Measurements from ENCODE around the gene VSTM4. TPM values are rescaled to one million over a fixed set of nuclear protein-coding genes. Genes with fewer than 3 reads are reported as not detected.

The VSTM4 gene
- total and polyA plus RNA-seq, 2 of the 4 experiments (the other 2 are of a cell fraction) = 2.4 to 2.9 TPM

DNA sequence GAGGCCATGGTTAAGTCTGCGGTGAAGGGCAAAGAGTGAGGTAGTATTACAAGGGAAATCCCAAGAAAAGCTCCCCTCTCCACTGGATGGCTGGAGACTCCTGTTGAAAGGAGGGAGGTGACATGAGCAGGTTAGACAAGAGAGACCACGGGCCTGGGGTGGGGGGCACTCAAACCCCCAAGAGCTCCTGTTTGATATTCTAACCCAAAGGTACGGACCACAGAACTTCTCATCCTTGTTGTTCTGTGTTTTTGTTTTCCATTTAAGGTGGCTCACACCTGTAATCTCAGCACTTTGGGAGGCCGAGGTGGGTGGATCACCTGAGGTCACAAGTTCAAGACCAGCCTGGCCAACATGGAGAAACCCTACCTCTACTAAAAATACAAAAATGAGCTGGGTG lies 11.6 kb downstream of the VSTM4 start:
- H2AFZ ChIP-seq (replicated peaks; ENCODE audit: low read length, poor library complexity) = no peak overlapping the region
- no peak overlapping the region for H4K5ac ChIP-seq (ENCODE audit: low read depth, low read length)
- no peak overlapping the region for H3K4me3 ChIP-seq (ENCODE audit: insufficient read depth, low read depth, low read length)
- H3K9me1 ChIP-seq (ENCODE audit: insufficient read depth, low read length) = peaks cover 6% of the 10 kb centered on the region
- intact Hi-C loops (cut with micrococcal nuclease) = no loop called here
- peaks cover 16% of the 10 kb centered on the region; the same call in 1 of the 2 replicates for H3K36me3 ChIP-seq (ENCODE audit: control insufficient read depth, insufficient read depth, low read length)
- H3K56ac ChIP-seq (ENCODE audit: extremely low read depth, insufficient read depth, low read length) = no peak overlapping the region
- no peak overlapping the region for H3K18ac ChIP-seq (ENCODE audit: low read depth, low read length)
- H2BK120ac ChIP-seq (ENCODE audit: low read depth, low read length) = no peak overlapping the region
- no peaks in the 10 kb centered on the region for H3K9me3 ChIP-seq (ENCODE audit: control insufficient read depth, insufficient read depth, low read length)
- no peak overlapping the region for H4K91ac ChIP-seq (ENCODE audit: insufficient read depth, low read depth, low read length)
- dilution Hi-C loops (cut with HindIII; ENCODE audit: low sequenced_read_pairs, unreplicated experiment) = no loop called here
- H2BK5ac ChIP-seq (ENCODE audit: low read depth, low read length, poor library complexity, severe bottlenecking) = no peak overlapping the region
- ATAC-seq (ENCODE audit: low read depth) (no peak), DNase-seq (no peak)
- H3K23ac ChIP-seq (ENCODE audit: low read depth, low read length) = no peak overlapping the region
- H3K9ac ChIP-seq (ENCODE audit: low read depth, low read length) = no peak overlapping the region
- H3K4me2 ChIP-seq (ENCODE audit: low read depth, low read length) = no peak overlapping the region
- H4K20me1 ChIP-seq (ENCODE audit: insufficient read depth, low read length) = peaks cover 9% of the 10 kb centered on the region
- no peak overlapping the region for H4K8ac ChIP-seq (ENCODE audit: low read depth in 2 of 2, low read length in 2 of 2)
- peaks cover 2% of the 10 kb centered on the region; the same call in 1 of the 2 replicates for H3K4me1 ChIP-seq (ENCODE audit: control insufficient read depth, insufficient read depth, low read length)
- no peak overlapping the region for H2AK5ac ChIP-seq (ENCODE audit: low read depth, low read length)
- ChIA-PET POLR2A (ENCODE audit: unreplicated experiment) (no interaction called here), CTCF (no interaction called here)
- no peak overlapping the region for H2AK9ac ChIP-seq (replicated peaks; ENCODE audit: low read depth, low read length, poor library complexity)
- no peak overlapping the region for H2BK15ac ChIP-seq (ENCODE audit: low read depth, low read length)
- H3K14ac ChIP-seq (replicated peaks; ENCODE audit: low read depth, low read length) = no peak overlapping the region
- H3K27me3 ChIP-seq (ENCODE audit: control insufficient read depth, insufficient read depth, low read length) = no peaks in the 10 kb centered on the region
- peaks cover 4 to 14% of the 10 kb centered on the region in 2 experiments; a peak in 3 of 4 replicates for H3K79me1 ChIP-seq (ENCODE audit: low read depth in 1 of 2, low read length in 2 of 2)
- no peak for TF ChIP-seq NFE2L2 (IDR thresholded peaks at IDR 0.05; ENCODE audit: low read depth, low read length)
- no peak for TF ChIP-seq RCOR1 (IDR thresholded peaks at IDR 0.05; ENCODE audit: insufficient replicate concordance, low read length)
- TF ChIP-seq MAFK (IDR thresholded peaks at IDR 0.05; ENCODE audit: low read depth, low read length) = no peak
- no peak for TF ChIP-seq RAD21 (IDR thresholded peaks at IDR 0.05; ENCODE audit: low read length)
- no peak for TF ChIP-seq CHD1 (IDR thresholded peaks at IDR 0.05; ENCODE audit: low read depth, low read length)
- no peak for TF ChIP-seq MAZ (IDR thresholded peaks at IDR 0.05; ENCODE audit: borderline replicate concordance, low read depth, low read length)
- TF ChIP-seq POLR2A (IDR thresholded peaks at IDR 0.05; ENCODE audit: low read depth, low read length) = no peak
- TF ChIP-seq MXI1 (IDR thresholded peaks at IDR 0.05; ENCODE audit: borderline replicate concordance, low read depth, low read length) = no peak
- TF ChIP-seq, protein P1, sequence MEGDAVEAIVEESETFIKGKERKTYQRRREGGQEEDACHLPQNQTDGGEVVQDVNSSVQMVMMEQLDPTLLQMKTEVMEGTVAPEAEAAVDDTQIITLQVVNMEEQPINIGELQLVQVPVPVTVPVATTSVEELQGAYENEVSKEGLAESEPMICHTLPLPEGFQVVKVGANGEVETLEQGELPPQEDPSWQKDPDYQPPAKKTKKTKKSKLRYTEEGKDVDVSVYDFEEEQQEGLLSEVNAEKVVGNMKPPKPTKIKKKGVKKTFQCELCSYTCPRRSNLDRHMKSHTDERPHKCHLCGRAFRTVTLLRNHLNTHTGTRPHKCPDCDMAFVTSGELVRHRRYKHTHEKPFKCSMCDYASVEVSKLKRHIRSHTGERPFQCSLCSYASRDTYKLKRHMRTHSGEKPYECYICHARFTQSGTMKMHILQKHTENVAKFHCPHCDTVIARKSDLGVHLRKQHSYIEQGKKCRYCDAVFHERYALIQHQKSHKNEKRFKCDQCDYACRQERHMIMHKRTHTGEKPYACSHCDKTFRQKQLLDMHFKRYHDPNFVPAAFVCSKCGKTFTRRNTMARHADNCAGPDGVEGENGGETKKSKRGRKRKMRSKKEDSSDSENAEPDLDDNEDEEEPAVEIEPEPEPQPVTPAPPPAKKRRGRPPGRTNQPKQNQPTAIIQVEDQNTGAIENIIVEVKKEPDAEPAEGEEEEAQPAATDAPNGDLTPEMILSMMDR (conservative IDR thresholded peaks at IDR 0.05; ENCODE audit: low read depth, low read length) = no peak
- no peak for TF ChIP-seq BHLHE40 (IDR thresholded peaks at IDR 0.05; ENCODE audit: low read depth, low read length)
- TF ChIP-seq, protein P2, sequence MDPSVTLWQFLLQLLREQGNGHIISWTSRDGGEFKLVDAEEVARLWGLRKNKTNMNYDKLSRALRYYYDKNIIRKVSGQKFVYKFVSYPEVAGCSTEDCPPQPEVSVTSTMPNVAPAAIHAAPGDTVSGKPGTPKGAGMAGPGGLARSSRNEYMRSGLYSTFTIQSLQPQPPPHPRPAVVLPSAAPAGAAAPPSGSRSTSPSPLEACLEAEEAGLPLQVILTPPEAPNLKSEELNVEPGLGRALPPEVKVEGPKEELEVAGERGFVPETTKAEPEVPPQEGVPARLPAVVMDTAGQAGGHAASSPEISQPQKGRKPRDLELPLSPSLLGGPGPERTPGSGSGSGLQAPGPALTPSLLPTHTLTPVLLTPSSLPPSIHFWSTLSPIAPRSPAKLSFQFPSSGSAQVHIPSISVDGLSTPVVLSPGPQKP (IDR thresholded peaks at IDR 0.05; ENCODE audit: borderline replicate concordance, low read depth, low read length) = no peak
- TF ChIP-seq FOS (IDR thresholded peaks at IDR 0.05; ENCODE audit: low read depth, low read length) = no peak
- no peak for TF ChIP-seq SMC3 (IDR thresholded peaks at IDR 0.05; ENCODE audit: low read depth, low read length)
- no peak for TF ChIP-seq RFX5 (IDR thresholded peaks at IDR 0.05; ENCODE audit: low read depth, low read length)
- TF ChIP-seq, protein P3, sequence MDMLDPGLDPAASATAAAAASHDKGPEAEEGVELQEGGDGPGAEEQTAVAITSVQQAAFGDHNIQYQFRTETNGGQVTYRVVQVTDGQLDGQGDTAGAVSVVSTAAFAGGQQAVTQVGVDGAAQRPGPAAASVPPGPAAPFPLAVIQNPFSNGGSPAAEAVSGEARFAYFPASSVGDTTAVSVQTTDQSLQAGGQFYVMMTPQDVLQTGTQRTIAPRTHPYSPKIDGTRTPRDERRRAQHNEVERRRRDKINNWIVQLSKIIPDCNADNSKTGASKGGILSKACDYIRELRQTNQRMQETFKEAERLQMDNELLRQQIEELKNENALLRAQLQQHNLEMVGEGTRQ (IDR thresholded peaks at IDR 0.05; ENCODE audit: low read depth, low read length) = no peak
- TF ChIP-seq CEBPB (IDR thresholded peaks at IDR 0.05; ENCODE audit: low read depth, low read length) = no peak
- H3K27ac ChIP-seq (ENCODE audit: insufficient read depth, low read length) = no peak overlapping the region
- no TSS peak for BruUV-seq (replicated peaks)
- H2BK20ac ChIP-seq (ENCODE audit: low read depth, low read length) = no peak overlapping the region
- H3K4ac ChIP-seq (ENCODE audit: low read depth, low read length) = no peak overlapping the region
- WGBS, 2 experiments (ENCODE audit: extremely low coverage in 2 of 2, insufficient read length in 1 of 2) = no CpG with 5 or more reads among the region's 4 CpGs
- in situ Hi-C loops (cut with MboI; ENCODE audit: low sequenced_read_pairs) = no loop called here
